GM12865 (cell line): Measurements from ENCODE around the gene ACSM6.

ENCODE experiments used
- DNase-seq: peaks from one replicate; pipeline ENCODE4 v3.0.0; 2010; ENCODE audit warnings: low read depth
- H3K4me3 ChIP-seq: 2 replicates; pipeline ENCODE4 v1.5.1; 2011; ENCODE audit warnings: mild to moderate bottlenecking, low read depth, low read length, control low read depth
- TF ChIP-seq, protein P1 (sequence below): IDR thresholded peaks from 2 replicates; pipeline ENCODE4 v1.5.1; 2011; ENCODE audit warnings: low read length, control low read depth, low read depth, inconsistent platforms; ENCODE audit not compliant: insufficient read depth; ENCODE audit errors: missing control alignments

The ACSM6 gene

GRCh38 chr10:95273393-95274312 lies 79.6 kb downstream of the ACSM6 start:
- TF ChIP-seq, protein P1, sequence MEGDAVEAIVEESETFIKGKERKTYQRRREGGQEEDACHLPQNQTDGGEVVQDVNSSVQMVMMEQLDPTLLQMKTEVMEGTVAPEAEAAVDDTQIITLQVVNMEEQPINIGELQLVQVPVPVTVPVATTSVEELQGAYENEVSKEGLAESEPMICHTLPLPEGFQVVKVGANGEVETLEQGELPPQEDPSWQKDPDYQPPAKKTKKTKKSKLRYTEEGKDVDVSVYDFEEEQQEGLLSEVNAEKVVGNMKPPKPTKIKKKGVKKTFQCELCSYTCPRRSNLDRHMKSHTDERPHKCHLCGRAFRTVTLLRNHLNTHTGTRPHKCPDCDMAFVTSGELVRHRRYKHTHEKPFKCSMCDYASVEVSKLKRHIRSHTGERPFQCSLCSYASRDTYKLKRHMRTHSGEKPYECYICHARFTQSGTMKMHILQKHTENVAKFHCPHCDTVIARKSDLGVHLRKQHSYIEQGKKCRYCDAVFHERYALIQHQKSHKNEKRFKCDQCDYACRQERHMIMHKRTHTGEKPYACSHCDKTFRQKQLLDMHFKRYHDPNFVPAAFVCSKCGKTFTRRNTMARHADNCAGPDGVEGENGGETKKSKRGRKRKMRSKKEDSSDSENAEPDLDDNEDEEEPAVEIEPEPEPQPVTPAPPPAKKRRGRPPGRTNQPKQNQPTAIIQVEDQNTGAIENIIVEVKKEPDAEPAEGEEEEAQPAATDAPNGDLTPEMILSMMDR, result no peak
- DNase-seq, result no peak
- H3K4me3 ChIP-seq, result no peak overlapping the region

- H3K4me3 ChIP-seq, result no peak overlapping the region
- TF ChIP-seq, protein P1, result no peak
- DNase-seq, result no peak
Observed at GRCh38 chr10:95275726-95276366, 81.8 kb downstream of the ACSM6 start.

GRCh38 chr10:95276367-95277200 lies 82.5 kb downstream of the ACSM6 start:
- no peak overlapping the region for H3K4me3 ChIP-seq
- DNase-seq, result no peak
- TF ChIP-seq, protein P1, result no peak

- TF ChIP-seq, protein P1, result no peak
- no peak overlapping the region for H3K4me3 ChIP-seq
- DNase-seq, result no peak
Observed at GRCh38 chr10:95277201-95277570, 83.1 kb downstream of the ACSM6 start.

DNA sequence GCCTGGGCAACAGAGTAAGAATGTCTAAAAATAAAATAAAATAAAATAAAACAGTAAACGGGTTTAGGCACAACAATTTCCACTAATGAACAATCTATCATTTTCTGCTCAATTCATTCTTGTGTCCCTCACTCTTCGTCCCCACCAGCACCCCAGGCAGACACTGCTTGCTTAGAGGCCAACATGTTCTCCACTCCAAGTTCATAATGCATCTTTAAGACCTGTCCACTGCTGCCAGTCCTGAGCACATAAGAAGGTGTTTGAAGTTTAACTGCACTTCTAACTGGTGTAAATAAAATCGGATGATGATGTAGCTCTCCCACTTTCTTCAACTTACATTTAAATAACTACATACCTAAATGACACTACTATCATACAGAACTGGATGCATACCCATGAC lies 83.6 kb downstream of the ACSM6 start:
- DNase-seq, result no peak
- H3K4me3 ChIP-seq, result no peak overlapping the region
- TF ChIP-seq, protein P1, result no peak
